ENCODE measurements around the gene FCSK.

FCSK gene

GRCh38 chr16:70429888-70430666 is 24.3 kb upstream of the FCSK start (continued):
- TF ChIP-seq PRDM2 (tag by site-specific recombination; IDR thresholded peaks at IDR 0.05; ENCODE audit: borderline replicate concordance), result no peak
- TF ChIP-seq ZBTB49 (tag by site-specific recombination; IDR thresholded peaks at IDR 0.05; ENCODE audit: low read depth), result no peak
- TF ChIP-seq ZNF473 (tag by site-specific recombination; IDR thresholded peaks at IDR 0.05), result no peak
- no peak for TF ChIP-seq KLF17 (tag by site-specific recombination; IDR thresholded peaks at IDR 0.05)
- TF ChIP-seq ZNF558 (tag by site-specific recombination; IDR thresholded peaks at IDR 0.05), result no peak
- TF ChIP-seq GLIS2 (tag by site-specific recombination; IDR thresholded peaks at IDR 0.05), result no peak
- TF ChIP-seq ZNF202 (tag by site-specific recombination; IDR thresholded peaks at IDR 0.05; ENCODE audit: borderline replicate concordance), result no peak
- TF ChIP-seq ZNF639 (tag by site-specific recombination; IDR thresholded peaks at IDR 0.05), result no peak

- H3K9me3 ChIP-seq (ENCODE audit: control insufficient read depth, insufficient read depth, low read depth, low read length), result no peaks in the 10 kb centered on the region
- peaks cover 22% of the 10 kb centered on the region for H3K4me1 ChIP-seq (ENCODE audit: control insufficient read depth, insufficient read depth, low read length)
- TF ChIP-seq FEZF1 (tag by site-specific recombination; IDR thresholded peaks at IDR 0.05), result peak; percentile 46
- TF ChIP-seq GLIS1 (tag by site-specific recombination; IDR thresholded peaks at IDR 0.05), result 0 out of 2 replicates have a peak, but pooled peaks have one; percentile 21
- no peak for TF ChIP-seq KLF1 (tag by site-specific recombination; IDR thresholded peaks at IDR 0.05)
- TF ChIP-seq ZNF785 (tag by site-specific recombination; IDR thresholded peaks at IDR 0.05), result no peak
- TF ChIP-seq ZBTB11 (tag by site-specific recombination; conservative IDR thresholded peaks at IDR 0.05; ENCODE audit: low read depth), result peak; percentile 59
- H3K4me3 ChIP-seq (ENCODE audit: low read depth, low read length), result no peak overlapping the region
- POLR2A ChIA-PET, result no interaction called here
- CTCF ChIA-PET, result interaction anchor here (0.7 kb wide), 1 partner anchor 58 kb away, joined by 3 read pairs; no protein-coding TSS in a partner anchor
- H3K27ac ChIP-seq (ENCODE audit: extremely low read depth, low read depth, low read length), result peak overlapping the region; percentile 37
- H3K36me3 ChIP-seq (ENCODE audit: control insufficient read depth in 2 of 2, insufficient read depth in 1 of 2, low read length in 2 of 2), result peaks cover 0 to 13% of the 10 kb centered on the region in 2 experiments; a peak in 1 of 3 replicates
Measured at GRCh38 chr16:70430667-70431536, 23.5 kb upstream of the FCSK start.

All from HEK293 (cell line).